Osteoblast (primary cell): ENCODE measurements around the gene SH2D5. TPM values are rescaled to one million over a fixed set of nuclear protein-coding genes. Genes with fewer than 3 reads are reported as not detected.

Experiments used
- DNase-seq: peaks from one replicate; pipeline ENCODE4 v3.0.0; 2011; ENCODE audit warnings: low spot score, mixed read lengths; ENCODE audit not compliant: insufficient read length; ENCODE audit errors: missing footprints
- H2AFZ ChIP-seq: 2 replicates; pipeline ENCODE4 v1.6.0; 2011; ENCODE audit warnings: mild to moderate bottlenecking, low read length
- H3K27ac ChIP-seq: 2 replicates; pipeline ENCODE4 v1.5.1; 2011; ENCODE audit warnings: mild to moderate bottlenecking, low read depth, low read length, moderate library complexity
- H3K27me3 ChIP-seq: 2 replicates; pipeline ENCODE4 v1.6.0; 2012; ENCODE audit warnings: mild to moderate bottlenecking, control low read depth, inconsistent platforms, low read length, moderate library complexity; ENCODE audit not compliant: insufficient read depth
- H3K36me3 ChIP-seq: 2 replicates; pipeline ENCODE4 v1.5.1; 2011; ENCODE audit warnings: mild to moderate bottlenecking, low read length, control low read depth, moderate library complexity; ENCODE audit not compliant: insufficient read depth
- H3K4me1 ChIP-seq: 2 replicates; pipeline ENCODE4 v1.5.1; 2011; ENCODE audit warnings: mild to moderate bottlenecking, low read length, control low read depth, moderate library complexity; ENCODE audit not compliant: insufficient read depth
- H3K4me2 ChIP-seq: 2 replicates; pipeline ENCODE4 v1.6.0; 2011; ENCODE audit warnings: mild to moderate bottlenecking, low read length; ENCODE audit not compliant: insufficient read depth
- H3K4me3 ChIP-seq: fragments of 200-600 bp; sonication (generic); 3 replicates; pipeline ENCODE4 v1.5.1; 2012; ENCODE audit warnings: mild to moderate bottlenecking, low read length, inconsistent platforms; ENCODE audit not compliant: insufficient read depth
- H3K79me2 ChIP-seq: 2 replicates; pipeline ENCODE4 v1.6.0; 2012; ENCODE audit warnings: mild to moderate bottlenecking, low read length, control low read depth, inconsistent platforms; ENCODE audit not compliant: insufficient read depth
- H3K9me3 ChIP-seq: 2 replicates; pipeline ENCODE4 v1.5.1; 2011; ENCODE audit warnings: low read depth, low read length, control low read depth
- H4K20me1 ChIP-seq: 2 replicates; pipeline ENCODE4 v1.6.0; 2012; ENCODE audit warnings: mild to moderate bottlenecking, low read length, control low read depth; ENCODE audit not compliant: insufficient read depth
- CTCF ChIP-seq: IDR thresholded peaks from 2 replicates; pipeline ENCODE4 v1.5.1; 2011; ENCODE audit warnings: mild to moderate bottlenecking, low read depth, low read length, moderate library complexity; ENCODE audit errors: extremely low read depth
- total RNA-seq: library from RNA; depleted of rRNA; stranded (reverse); fragments of >200 nt; gene quantifications from 2 replicates; pipeline ENCODE4 v1.2.3, GENCODE V29; 2012

Gene SH2D5
- total RNA-seq, 1 donor, result 1.4 TPM

GRCh38 chr1:20717452-20718342 is 14.8 kb downstream of the SH2D5 start, which contains the start of gene KIF17:
Gene KIF17 (minus strand): TSS chr1:20718007. CDS start chr1:20717706, 301 bp downstream.
- peaks cover 4% of the 10 kb centered on the region for H3K27me3 ChIP-seq
- peak within 1 kb of the TSS; percentile 83 for H2AFZ ChIP-seq
- no peaks in the 10 kb centered on the region for H3K79me2 ChIP-seq
- H3K4me3 ChIP-seq, result peak within 1 kb of the TSS; percentile 65
- no peaks in the 10 kb centered on the region for H4K20me1 ChIP-seq
- H3K4me2 ChIP-seq, result peak within 1 kb of the TSS; percentile 69
- H3K27ac ChIP-seq, result no peak within 1 kb of the TSS
- no peak for TF ChIP-seq CTCF
- no peaks in the 10 kb centered on the region for H3K36me3 ChIP-seq
- no peaks in the 10 kb centered on the region for H3K4me1 ChIP-seq
- no peaks in the 10 kb centered on the region for H3K9me3 ChIP-seq
- DNase-seq, result peak; percentile 100

GRCh38 chr1:20716232-20716631 is 16.3 kb downstream of the SH2D5 start:
- H3K4me1 ChIP-seq, result no peaks in the 10 kb centered on the region
- H3K9me3 ChIP-seq, result no peaks in the 10 kb centered on the region
- H3K27ac ChIP-seq, result no peak overlapping the region
- H3K36me3 ChIP-seq, result no peaks in the 10 kb centered on the region
- peak; percentile 36 for DNase-seq
- H4K20me1 ChIP-seq, result no peaks in the 10 kb centered on the region
- H2AFZ ChIP-seq, result no peak overlapping the region
- H3K27me3 ChIP-seq, result peaks cover 4% of the 10 kb centered on the region
- no peak overlapping the region for H3K4me2 ChIP-seq
- H3K4me3 ChIP-seq, result no peak overlapping the region
- TF ChIP-seq CTCF, result no peak
- no peaks in the 10 kb centered on the region for H3K79me2 ChIP-seq

- Histone ChIP-seq H3K4me3 (no peak overlapping the region), H3K27me3 (peaks cover 4% of the 10 kb centered on the region), H2AFZ (no peak overlapping the region), H3K4me1 (no peaks in the 10 kb centered on the region), H3K9me3 (no peaks in the 10 kb centered on the region), H3K27ac (no peak overlapping the region), H3K4me2 (no peak overlapping the region), H3K36me3 (no peaks in the 10 kb centered on the region), H3K79me2 (no peaks in the 10 kb centered on the region), H4K20me1 (no peaks in the 10 kb centered on the region)
- peak; percentile 65 for DNase-seq
- no peak for TF ChIP-seq CTCF
These were observed 17.1 kb downstream of the SH2D5 start for GRCh38 chr1:20715406-20715805.

GRCh38 chr1:20713440-20713839 is 19.1 kb downstream of the SH2D5 start:
- H3K27me3 ChIP-seq, result peaks cover 4% of the 10 kb centered on the region
- no peak overlapping the region for H3K4me3 ChIP-seq
- H4K20me1 ChIP-seq, result no peaks in the 10 kb centered on the region
- no peaks in the 10 kb centered on the region for H3K9me3 ChIP-seq
- TF ChIP-seq CTCF, result no peak
- no peaks in the 10 kb centered on the region for H3K4me1 ChIP-seq
- no peak overlapping the region for H3K27ac ChIP-seq
- peak; percentile 65 for DNase-seq
- H3K79me2 ChIP-seq, result no peaks in the 10 kb centered on the region
- no peak overlapping the region for H3K4me2 ChIP-seq
- H2AFZ ChIP-seq, result no peak overlapping the region
- no peaks in the 10 kb centered on the region for H3K36me3 ChIP-seq
